NCI-H510A (cell line): ENCODE data around the gene SLC2A5.

Experiments
- DNase-seq: peaks from one replicate; lab custom pipeline; 2025; lab: John Stamatoyannopoulos, UW

Gene SLC2A5

GRCh38 chr1:9093091-9093490, 23.7 kb upstream of the SLC2A5 start:
- DNase-seq, result no peak

GRCh38 chr1:9088807-9089206, 19.4 kb upstream of the SLC2A5 start:
- no peak for DNase-seq

GRCh38 chr1:9087411-9088125, 18.1 kb upstream of the SLC2A5 start:
- DNase-seq, result no peak

DNA sequence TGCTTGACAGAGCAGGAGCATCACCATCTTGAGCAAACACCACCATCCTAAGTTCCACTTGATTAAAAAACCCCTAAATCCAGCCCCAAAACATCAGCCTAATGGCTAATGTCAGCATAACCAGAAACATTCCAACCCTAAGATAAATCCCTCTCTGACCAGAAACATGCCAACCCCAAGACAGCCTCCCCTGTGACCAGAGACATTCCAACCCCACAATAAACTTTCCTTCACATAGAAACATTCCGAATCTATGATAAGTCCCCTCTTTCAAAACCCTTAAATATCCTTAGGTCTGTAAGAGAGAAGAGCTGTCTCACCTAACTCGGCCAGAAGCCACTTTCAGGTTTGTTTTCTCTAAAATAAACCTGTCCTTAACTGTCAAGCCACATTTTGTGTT, 17.4 kb upstream of the SLC2A5 start:
- no peak for DNase-seq

DNA sequence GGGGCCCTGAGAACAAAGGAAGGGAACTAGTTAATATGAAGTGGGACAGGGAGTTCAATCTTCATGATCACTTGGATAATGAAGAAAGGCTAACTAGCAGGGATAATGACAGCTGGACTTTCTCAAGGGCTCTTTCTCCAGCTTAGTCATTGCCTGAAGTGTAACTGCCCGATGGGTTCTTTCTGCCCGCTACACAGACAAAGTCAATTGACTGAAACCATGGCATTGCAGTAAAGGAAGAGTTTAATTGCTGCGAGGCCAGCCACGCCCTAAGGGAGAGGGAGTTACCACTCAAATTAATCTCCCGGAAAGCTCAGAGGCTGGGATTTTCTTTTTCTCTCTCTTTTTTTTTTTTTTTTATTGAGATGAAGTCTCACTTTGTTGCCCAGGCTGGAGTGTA, 16.6 kb upstream of the SLC2A5 start:
- no peak for DNase-seq

DNA sequence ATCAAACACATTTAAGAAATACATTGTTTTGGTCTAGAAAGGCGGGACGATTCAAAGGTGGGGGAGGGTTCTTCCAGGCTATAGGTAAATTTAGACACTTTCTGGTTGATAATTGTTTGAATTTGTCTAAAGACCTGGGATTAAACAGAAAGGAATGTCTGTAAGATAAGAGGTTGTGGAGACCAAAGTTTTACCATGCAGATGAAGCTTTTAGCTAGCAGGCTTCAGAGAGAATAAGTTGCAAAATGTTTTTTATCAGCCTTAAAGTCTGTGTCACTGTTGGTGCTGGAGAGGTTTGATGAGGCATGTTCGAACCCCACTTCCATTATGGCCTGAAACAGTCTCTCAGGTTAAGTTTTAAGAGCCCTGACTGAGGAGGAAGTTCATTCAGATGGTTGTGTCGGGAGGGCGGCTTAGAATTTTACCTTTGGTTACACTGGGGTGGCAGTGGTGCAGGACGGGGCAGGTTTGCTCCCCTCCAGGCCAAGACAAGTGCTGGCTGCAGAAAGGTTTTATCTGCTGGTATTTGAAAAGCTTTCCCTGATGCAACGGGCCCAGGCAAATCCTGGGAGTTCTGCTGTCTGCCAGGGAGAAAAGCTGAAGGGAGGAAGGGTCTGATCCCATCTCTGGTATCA, 16.0 kb upstream of the SLC2A5 start:
- DNase-seq, result no peak

GRCh38 chr1:9084906-9085305, 15.5 kb upstream of the SLC2A5 start:
- DNase-seq, result no peak

GRCh38 chr1:9081473-9081872, 12.0 kb upstream of the SLC2A5 start:
- DNase-seq, result no peak

GRCh38 chr1:9080705-9081291, 11.4 kb upstream of the SLC2A5 start:
- no peak for DNase-seq

GRCh38 chr1:9079988-9080704, 10.7 kb upstream of the SLC2A5 start:
- no peak for DNase-seq

DNA sequence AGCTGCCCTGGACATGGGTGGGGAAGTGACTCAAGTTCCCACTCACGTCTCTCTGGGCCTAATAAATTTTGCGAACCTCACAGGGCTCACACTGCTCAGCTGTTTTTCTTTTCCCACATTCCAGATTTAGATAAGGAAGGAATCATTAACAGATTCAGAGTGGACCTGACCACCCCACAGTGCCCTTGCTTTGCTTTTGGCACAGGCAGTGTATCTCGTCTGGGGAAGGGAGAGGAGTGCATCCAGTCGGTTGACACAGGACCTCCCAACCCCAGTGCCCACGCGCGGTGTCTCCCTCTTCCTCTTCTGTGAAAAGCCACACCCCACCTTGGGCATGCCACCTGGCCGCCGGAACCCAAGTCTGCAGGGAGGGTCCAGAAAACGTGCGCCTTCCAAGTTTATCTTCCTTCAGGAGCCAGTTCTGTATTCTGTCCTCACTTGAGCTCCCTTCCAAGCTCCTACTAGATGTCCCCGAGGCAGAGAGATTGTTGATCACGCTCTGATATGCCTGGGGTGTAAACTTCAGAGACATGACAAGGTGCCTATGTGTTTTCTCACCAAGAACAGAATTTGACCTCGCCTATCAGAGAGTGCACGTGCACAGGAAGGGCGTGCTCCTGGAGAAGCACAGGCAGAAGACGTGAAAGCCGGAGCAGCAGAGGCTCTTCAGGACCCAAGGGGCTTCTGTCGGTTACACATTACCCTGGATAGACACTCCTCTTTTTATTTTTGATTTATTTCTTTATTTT, 9.5 kb upstream of the SLC2A5 start:
- DNase-seq, result no peak

GRCh38 chr1:9078015-9078751, 8.7 kb upstream of the SLC2A5 start:
- DNase-seq, result no peak

DNA sequence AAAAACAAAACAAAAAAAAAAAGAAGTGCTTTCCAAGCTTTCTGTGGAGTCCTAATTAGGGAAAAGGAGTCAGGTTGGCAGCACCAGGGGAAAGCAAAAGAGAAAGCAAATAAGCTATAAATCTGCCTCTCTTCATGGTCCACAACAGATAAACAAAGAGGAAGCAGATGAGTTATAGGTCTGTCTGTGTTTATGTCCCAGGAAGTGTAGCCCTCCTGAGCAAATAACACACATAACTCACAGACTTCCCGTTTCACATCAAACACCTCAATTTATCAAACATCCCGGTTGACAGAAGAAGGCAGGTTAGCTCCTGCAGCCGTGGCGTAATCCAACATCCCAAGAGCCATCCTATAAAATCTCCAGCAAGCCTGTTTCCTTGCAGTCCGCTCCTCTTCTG, 5.6 kb upstream of the SLC2A5 start:
- DNase-seq, result peak; percentile 96

DNA sequence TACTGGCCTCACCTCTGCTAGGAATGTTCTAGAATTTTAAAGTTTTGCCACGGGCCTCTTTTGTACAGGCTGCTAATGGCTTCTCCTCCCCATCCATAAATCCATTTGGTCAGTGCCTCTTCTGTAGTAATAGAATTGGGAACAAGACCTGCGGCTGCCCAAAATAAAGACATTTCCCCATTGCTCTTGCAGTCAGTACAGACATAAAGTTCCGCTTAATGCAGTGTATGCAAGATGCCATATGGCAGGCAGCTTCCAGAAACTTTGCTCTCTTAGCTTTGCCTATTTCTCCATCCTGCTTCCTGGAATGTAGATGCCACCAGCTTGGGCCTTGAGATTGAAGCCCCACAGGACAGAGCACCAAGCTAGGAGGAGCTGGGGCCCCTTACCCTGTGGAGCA, 3.7 kb upstream of the SLC2A5 start:
- no peak for DNase-seq

DNA sequence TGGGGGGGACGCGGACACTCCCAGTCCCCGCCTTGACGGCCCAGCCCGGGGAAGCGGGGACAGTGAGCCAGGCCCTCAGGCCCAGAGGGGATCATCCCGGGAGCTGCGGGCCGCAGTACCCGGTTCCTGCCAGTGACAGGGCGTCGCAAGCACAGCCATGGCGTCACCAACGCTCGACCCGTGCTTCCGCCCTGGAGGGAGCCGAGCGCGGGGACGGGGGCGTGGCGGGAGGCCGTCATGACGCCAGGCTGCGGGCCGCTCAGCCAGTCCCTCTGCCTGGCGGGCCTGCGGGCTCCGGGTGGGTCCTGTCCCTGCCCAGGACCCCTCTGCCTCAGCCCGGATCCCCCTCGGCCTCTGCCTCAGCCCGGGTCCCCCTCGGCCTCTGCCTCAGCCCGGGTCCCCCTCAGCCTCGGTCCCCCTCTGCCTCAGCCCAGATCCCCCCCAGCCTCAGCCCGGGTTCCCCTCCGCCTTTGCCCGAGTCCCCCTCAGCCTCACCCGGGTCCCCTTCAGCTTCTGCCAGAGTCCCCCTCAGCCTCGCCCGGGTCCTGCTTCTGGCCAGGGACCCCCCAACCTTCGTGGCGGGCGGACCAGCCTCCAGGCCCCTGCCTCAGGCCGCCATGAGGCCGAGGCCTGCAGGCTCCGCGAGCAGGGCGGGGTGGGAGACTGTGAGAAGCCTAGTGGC, 2.3 kb upstream of the SLC2A5 start:
- no peak for DNase-seq

DNA sequence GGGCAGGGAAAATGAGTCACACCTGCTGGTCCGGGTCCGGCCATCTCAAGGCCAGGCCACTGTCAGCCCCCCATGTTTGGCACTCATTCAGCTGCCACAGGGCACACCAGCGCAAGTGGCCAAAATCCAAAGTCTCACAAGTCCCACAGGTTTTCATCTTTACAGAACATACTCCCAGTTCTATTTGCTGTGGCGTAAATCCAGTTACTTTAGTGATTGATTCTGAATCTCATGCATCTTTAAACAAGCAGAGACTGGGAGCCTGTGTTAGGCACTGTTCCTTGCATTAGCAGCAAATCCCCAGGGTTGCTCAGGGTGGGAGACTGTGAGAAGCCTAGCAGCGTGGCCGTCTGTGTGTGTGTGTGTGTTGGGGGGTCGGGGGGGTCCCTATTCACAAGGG, 1.1 kb upstream of the SLC2A5 start:
- DNase-seq, result no peak

- no peak for DNase-seq
Measured at GRCh38 chr1:9068981-9069325, 482 bp downstream of the SLC2A5 start.

DNA sequence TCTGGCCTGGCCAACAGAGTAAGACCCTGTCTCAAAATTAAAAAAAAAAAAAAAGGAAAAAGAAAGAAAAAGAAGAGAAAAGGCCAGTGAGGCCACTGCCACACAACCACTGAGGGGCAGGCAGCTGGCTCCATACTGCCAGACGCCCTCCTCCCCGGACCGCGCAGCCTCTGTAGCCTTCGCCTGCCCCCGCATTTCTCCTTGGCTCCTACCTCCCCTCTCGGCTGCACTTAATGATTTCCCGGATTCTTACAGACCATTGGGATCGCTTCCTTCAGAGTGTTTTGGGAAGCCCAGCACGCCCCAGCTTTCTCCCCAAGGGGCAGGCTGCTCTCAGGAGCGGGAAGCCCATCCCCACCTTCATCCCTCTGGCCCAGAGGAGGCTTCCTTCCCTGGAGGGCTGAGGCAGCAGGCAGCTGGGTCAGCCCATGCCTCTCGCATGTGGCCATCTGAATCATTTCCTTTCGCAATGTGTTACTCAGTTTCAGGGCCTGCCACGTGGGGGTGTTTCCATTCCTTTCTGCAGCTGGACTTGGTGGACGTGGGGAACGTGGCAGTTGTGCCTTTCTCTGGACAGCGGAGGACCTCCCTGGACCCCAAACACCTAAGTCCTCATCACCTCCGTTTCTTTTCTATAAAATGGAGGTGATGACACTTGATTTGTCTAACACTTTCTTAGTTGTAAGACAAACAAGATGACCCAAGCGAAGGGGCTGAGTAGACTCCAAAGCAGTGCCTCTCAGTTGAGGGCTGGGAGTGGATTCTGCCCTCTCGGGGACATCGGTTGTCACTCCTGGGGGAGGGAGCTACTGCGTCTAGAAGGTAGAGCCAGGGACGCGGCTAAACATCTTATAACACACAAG, 2.3 kb downstream of the SLC2A5 start:
- DNase-seq, result no peak

GRCh38 chr1:9065213-9065751, 4.2 kb downstream of the SLC2A5 start:
- peak; percentile 15 for DNase-seq

GRCh38 chr1:9062846-9063245, 6.6 kb downstream of the SLC2A5 start:
- no peak for DNase-seq
